Small intestine (tissue), 4 donors: ENCODE results near the gene ZFP14. TPM values are rescaled to one million over a fixed set of nuclear protein-coding genes. Genes with fewer than 3 reads are reported as not detected.

Experiments
- polyA plus RNA-seq, 4 donors: library from polyadenylated mRNA; stranded (reverse) in 3 of 4; unstranded in 1 of 4; fragments of 200-250 nt in 3 of 4; fragments of 120-200 nt in 1 of 4; gene quantifications; one replicate each; pipeline versions ENCODE4 v1.2.1 to v1.2.3, GENCODE V29; 2013
- donor health status: healthy with polysubstance abuse.
- donor health status: Bipolar disorder and iron deficiency.
- donor health status: healthy.

ZFP14 gene
- polyA plus RNA-seq, 4 donors: 1.1 to 8.5 (median 1.6) TPM

Other genes starting within 250 kb of the ZFP14 start
- gene CAPNS1, start 239.1 kb downstream of the ZFP14 start, polyA plus RNA-seq: 1,000 to 10,000 TPM in 1 of 4 donors, 100 to 1,000 TPM in 3; 600 to 1,094 (median 775) TPM
- 10 to 100 TPM in 2 of 4 donors, 1 to 10 TPM in 2; 1.3 to 26.2 (median 9.9) TPM for gene COX7A1, start 226.8 kb downstream of the ZFP14 start, polyA plus RNA-seq
- 1 to 10 TPM; 1.6 to 4.8 (median 2.8) TPM for gene ZNF565, start 164.5 kb downstream of the ZFP14 start, polyA plus RNA-seq
- 10 to 100 TPM; 18.4 to 71.6 (median 25.7) TPM for gene ZNF146, start 164.1 kb downstream of the ZFP14 start, polyA plus RNA-seq
- 1 to 10 TPM in 2 of 4 donors, under 1 TPM in 2; 0.22 to 5.5 (median 0.84) TPM for gene ZFP82, start 39.4 kb upstream of the ZFP14 start, polyA plus RNA-seq
- gene ZNF566, start 110.4 kb upstream of the ZFP14 start, polyA plus RNA-seq: 10 to 100 TPM in 1 of 4 donors, 1 to 10 TPM in 3; 3.4 to 11.5 (median 3.8) TPM
- 10 to 100 TPM in 1 of 4 donors, 1 to 10 TPM in 3; 2.0 to 14.4 (median 2.8) TPM for gene ZNF260, start 149.1 kb upstream of the ZFP14 start, polyA plus RNA-seq
- gene ZNF529, start 194.1 kb upstream of the ZFP14 start, polyA plus RNA-seq: 10 to 100 TPM in 1 of 4 donors, 1 to 10 TPM in 2, under 1 TPM in 1; 0.81 to 16.1 (median 1.7) TPM
- gene ZNF382, start 226.1 kb upstream of the ZFP14 start, polyA plus RNA-seq: 1 to 10 TPM in 1 of 4 donors, under 1 TPM in 1, not detected in 2; 0.64 to 1.5 TPM